K562 (cell line): ENCODE results near the gene SOSTDC1. TPM values are rescaled to one million over a fixed set of nuclear protein-coding genes. Genes with fewer than 3 reads are reported as not detected.

Experiments used
- ATAC-seq: fragments of 200-7000 bp; cut with Tn5 transposase; 3 replicates; pipeline ENCODE4 v1.9.1; 2020; ENCODE audit warnings: moderate library complexity
- BruUV-seq: library from RNA; stranded (reverse); fragments of 400-500 nt; replicated peaks from 2 replicates; lab custom pipeline; 2021; lab: Mats Ljungman, UMichigan
- CTCF ChIA-PET: fragments of 300-600 bp; formaldehyde crosslinking; extraction: SDS; loops from one replicate; lab custom pipeline; 2021; ENCODE audit warnings: low intra/inter-chr PET ratio; lab: Yijun Ruan, JAX
- POLR2A ChIA-PET: fragments of 300-600, 350-650 bp; sonication (Branson Sonifier 250); formaldehyde crosslinking; extraction: SDS; loops from one replicate; lab custom pipeline; 2021; ENCODE audit warnings: antibody characterized with exemption, inconsistent platforms; lab: Yijun Ruan, JAX
- DNase-seq, 4 experiments: peaks; one replicate each; pipeline versions ENCODE4 v3.0.0 to v3.0.0-alpha.2; 2011 to 2018; ENCODE audit warnings: low spot score in 3 of 4, mixed read lengths in 3 of 4; ENCODE audit errors: extremely low read depth in 1 of 4
- FAIRE-seq: peaks from 2 replicates; lab custom pipeline; 2011; peaks lifted over from hg19 to GRCh38; lab: Jason Lieb, UNC
- H2AFZ ChIP-seq: 2 replicates; pipeline ENCODE4 v1.6.0; 2011; ENCODE audit warnings: low read depth, low read length, control low read depth, inconsistent platforms
- H3K27ac ChIP-seq: fragments of 200-600 bp; 3 replicates; pipeline ENCODE4 v1.8.0; 2011; ENCODE audit warnings: low read depth, mild to moderate bottlenecking, control low read depth, inconsistent platforms, low read length, moderate library complexity, mixed read lengths; ENCODE audit errors: extremely low read depth
- H3K27me3 ChIP-seq, 2 experiments: fragments of 300-600 bp in 1 of 2; 2 replicates in 1 of 2; 3 replicates in 1 of 2; pipeline versions ENCODE4 v1.6.0 to v1.8.0; 2011; ENCODE audit warnings: inconsistent platforms in 2 of 2, low read length in 2 of 2, mild to moderate bottlenecking in 1 of 2, mixed read lengths in 1 of 2, moderate library complexity in 1 of 2; ENCODE audit not compliant: control insufficient read depth in 2 of 2, insufficient read depth in 2 of 2
- H3K36me3 ChIP-seq: fragments of 300-600 bp; 3 replicates; pipeline ENCODE4 v1.8.0; 2011; ENCODE audit warnings: mild to moderate bottlenecking, low read length, inconsistent platforms; ENCODE audit not compliant: control insufficient read depth, insufficient read depth
- H3K4me1 ChIP-seq, 2 experiments: fragments of 200-600 bp in 1 of 2; replicated peaks in 1 of 2; 2 replicates in 1 of 2; 3 replicates in 1 of 2; pipeline versions ENCODE4 v1.5.1 to v1.8.0; 2011; ENCODE audit warnings: inconsistent platforms in 2 of 2, low read length in 2 of 2, mild to moderate bottlenecking in 1 of 2, mixed read lengths in 1 of 2, moderate library complexity in 1 of 2; ENCODE audit not compliant: control insufficient read depth in 2 of 2, insufficient read depth in 2 of 2
- H3K4me2 ChIP-seq: 2 replicates; pipeline ENCODE4 v1.6.1; 2011; ENCODE audit warnings: low read length, control low read depth, inconsistent platforms, mixed read lengths; ENCODE audit not compliant: insufficient read depth
- H3K4me3 ChIP-seq: fragments of 200-600 bp; sonication (generic), shearing (Covaris generic); 2 replicates; pipeline ENCODE4 v1.5.1; 2016; ENCODE audit warnings: control low read depth, inconsistent platforms
- H3K79me2 ChIP-seq: fragments of 200-600 bp; 3 replicates; pipeline ENCODE4 v1.8.0; 2011; ENCODE audit warnings: low read length, inconsistent platforms; ENCODE audit not compliant: control insufficient read depth, insufficient read depth
- H3K9ac ChIP-seq, 2 experiments: 2 replicates each; pipeline versions ENCODE4 v1.6.0 to v1.6.1; 2011; ENCODE audit warnings: low read depth in 2 of 2, low read length in 2 of 2, control low read depth in 1 of 2, inconsistent platforms in 1 of 2, mild to moderate bottlenecking in 1 of 2, mixed read lengths in 1 of 2; ENCODE audit not compliant: insufficient read depth in 1 of 2
- H3K9me1 ChIP-seq: one replicate; pipeline ENCODE4 v1.6.0; 2011; ENCODE audit warnings: inconsistent platforms, mild to moderate bottlenecking, low read length, moderate library complexity; ENCODE audit not compliant: control insufficient read depth, insufficient read depth
- H3K9me3 ChIP-seq: replicated peaks from 2 replicates; pipeline ENCODE4 v1.5.1; 2011; ENCODE audit warnings: low read depth, low read length, inconsistent platforms; ENCODE audit not compliant: control insufficient read depth, insufficient read depth
- H4K20me1 ChIP-seq: replicated peaks from 2 replicates; pipeline ENCODE4 v1.6.1; 2011; ENCODE audit warnings: low read length, inconsistent platforms, mixed read lengths; ENCODE audit not compliant: control insufficient read depth, insufficient read depth
- CSDE1 ChIP-seq, 2 experiments: fragments of 450-650 bp; IDR thresholded peaks; 2 replicates each; pipeline ENCODE4 v1.6.1; 2016; ENCODE audit warnings: mild to moderate bottlenecking in 1 of 2
- CTBP1 ChIP-seq: fragments of 450-650 bp; IDR thresholded peaks from 2 replicates; pipeline ENCODE4 v1.6.1; 2016; ENCODE audit warnings: borderline replicate concordance
- MBD2 ChIP-seq: sonication (generic); IDR thresholded peaks from 2 replicates; pipeline ENCODE4 v1.6.1; 2016; ENCODE audit warnings: low read depth, borderline replicate concordance
- MYC ChIP-seq, 2 experiments: fragments of 250-450 bp in 1 of 2; sonication (Bioruptor Pico) in 1 of 2; IDR thresholded peaks; 2 replicates each; pipeline versions ENCODE4 v1.5.1 to v1.6.1; 2012 to 2021; ENCODE audit warnings: low read depth in 2 of 2, borderline replicate concordance in 1 of 2, improper control_type of control experiment in 1 of 2, low read length in 1 of 2, mild to moderate bottlenecking in 1 of 2, moderate library complexity in 1 of 2
- NR2C1 ChIP-seq, 2 experiments: fragments of 450-650 bp; IDR thresholded peaks; 2 replicates each; pipeline ENCODE4 v1.6.1; 2017; ENCODE audit warnings: mild to moderate bottlenecking in 2 of 2, antibody characterized with exemption in 1 of 2, inconsistent platforms in 1 of 2, missing compliant biosample characterization in 1 of 2, missing genetic modification characterization in 1 of 2
- RBBP5 ChIP-seq: fragments of 200-600 bp; sonication (generic); IDR thresholded peaks from 2 replicates; pipeline ENCODE4 v1.6.1; 2012; ENCODE audit warnings: borderline replicate concordance, mild to moderate bottlenecking, low read length, control low read depth, inconsistent platforms; ENCODE audit not compliant: insufficient read depth, poor library complexity, severe bottlenecking
- ZFX ChIP-seq: sonication (generic); formaldehyde crosslinking; IDR thresholded peaks from 2 replicates; pipeline ENCODE4 v1.8.0; 2022; ENCODE audit warnings: mild to moderate bottlenecking, missing genetic modification reagents, moderate library complexity
- ZNF140 ChIP-seq: fragments of 250-450 bp; sonication (Bioruptor Pico); IDR thresholded peaks from 2 replicates; pipeline ENCODE4 v1.8.0; 2021; ENCODE audit warnings: moderate library complexity, mild to moderate bottlenecking, inconsistent platforms
- ZNF165 ChIP-seq: fragments of 250-450 bp; sonication (Bioruptor Pico); IDR thresholded peaks from 2 replicates; pipeline ENCODE4 v1.4.0; 2020; ENCODE audit warnings: borderline replicate concordance
- ZNF224 ChIP-seq: sonication (generic); formaldehyde crosslinking; IDR thresholded peaks from 2 replicates; pipeline ENCODE4 v1.8.0; 2022; ENCODE audit warnings: mild to moderate bottlenecking, missing genetic modification reagents
- ZNF232 ChIP-seq: sonication (generic); formaldehyde crosslinking; IDR thresholded peaks from 2 replicates; pipeline ENCODE4 v1.8.0; 2022; ENCODE audit warnings: mild to moderate bottlenecking, missing genetic modification reagents
- ZNF239 ChIP-seq: fragments of 250-450 bp; sonication (Bioruptor Pico); IDR thresholded peaks from 2 replicates; pipeline ENCODE4 v1.4.0; 2020; ENCODE audit warnings: mild to moderate bottlenecking
- ZNF408 ChIP-seq: fragments of 250-450 bp; sonication (Bioruptor Pico); IDR thresholded peaks from 2 replicates; pipeline ENCODE4 v1.4.0; 2020; ENCODE audit warnings: low read depth, mild to moderate bottlenecking, moderate library complexity
- ZNF77 ChIP-seq: fragments of 250-450 bp; sonication (Bioruptor Pico); IDR thresholded peaks from 2 replicates; pipeline ENCODE4 v1.5.0; 2020
- ZZZ3 ChIP-seq: fragments of 450-650 bp; IDR thresholded peaks from 2 replicates; pipeline ENCODE4 v1.6.1; 2016; ENCODE audit warnings: antibody characterized with exemption, mild to moderate bottlenecking, moderate library complexity
- WGBS: fragments of 100-300 bp; shearing (Covaris generic); methylation state at CpG from one replicate; pipeline ENCODE4 v1.1.6; 2016; ENCODE audit warnings: low coverage, mixed read lengths; ENCODE audit not compliant: insufficient coverage; ENCODE audit errors: missing lambda C conversion rate; 5-methylcytosine and 5-hydroxymethylcytosine counted together
- in situ Hi-C: fragments of 300-500 bp; cut with MboI; formaldehyde crosslinking; loops from 4 replicates; pipeline ENCODE4 v1.15.0; 2018; ENCODE audit warnings: inconsistent platforms, mixed read lengths
- intact Hi-C: fragments of 100-400 bp; cut with micrococcal nuclease; formaldehyde crosslinking; loops from 2 replicates; pipeline ENCODE4 v1.14.2; 2022
- polyA plus RNA-seq, 8 experiments: library from polyadenylated mRNA; depleted of rRNA in 4 of 8; stranded (reverse) in 5 of 8; unstranded in 3 of 8; fragments of >200 nt; fragmentation: Nextera tagmentation in 2 of 8; fragmentation: Illumina TruSeq in 1 of 8; extraction: Ambion mirVana in 2 of 8; extraction: Trizol in 1 of 8; gene quantifications; 2 replicates each; pipeline versions ENCODE4 v1.2.1 to v1.2.3, GENCODE V29; 2011 to 2014; ENCODE audit warnings: inconsistent platforms in 1 of 8, missing spikeins in 1 of 8
- total RNA-seq, 7 experiments: library from RNA; depleted of rRNA in 6 of 7; stranded (reverse); fragments of >200 nt in 6 of 7; fragmentation: Illumina TruSeq in 2 of 7; extraction: Trizol in 2 of 7; gene quantifications; 2 replicates each; pipeline versions ENCODE4 v1.2.1 to v1.2.3, GENCODE V29; 2011 to 2021; ENCODE audit warnings: low replicate concordance in 1 of 7
- TF ChIP-seq, protein P1 (sequence below): fragments of 450-650 bp; formaldehyde crosslinking; IDR thresholded peaks from 2 replicates; pipeline ENCODE4 v1.4.0; 2020; ENCODE audit warnings: mild to moderate bottlenecking, moderate library complexity
- TF ChIP-seq, protein P2 (sequence below): fragments of 450-650 bp; formaldehyde crosslinking; IDR thresholded peaks from 2 replicates; pipeline ENCODE4 v1.4.0; 2022; ENCODE audit warnings: mild to moderate bottlenecking, moderate library complexity

The SOSTDC1 gene
- total and polyA plus RNA-seq, 9 of the 15 experiments (the other 6 are each of a cell fraction or from before 2014, with no cell fraction given), result 8.3 to 48.6 (median 15.9) TPM

DNA sequence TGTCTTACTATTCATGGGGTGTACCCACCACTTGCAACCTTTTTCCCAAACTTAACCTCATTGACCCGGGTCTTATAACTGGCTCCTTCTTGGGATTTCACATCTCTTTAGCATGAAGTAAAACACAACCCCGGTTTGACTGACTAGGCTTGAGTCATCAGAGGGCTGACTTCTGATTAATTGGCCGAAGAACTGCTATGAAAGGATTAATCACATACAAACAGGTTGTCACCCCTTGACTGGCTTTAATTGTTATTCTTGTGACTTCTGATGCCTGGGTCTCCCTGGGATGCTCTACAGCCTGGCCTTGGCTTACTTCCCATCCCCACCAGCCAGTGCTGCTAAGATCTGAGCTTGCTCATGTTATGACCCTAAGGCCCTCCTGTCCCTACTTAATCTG, 35.4 kb downstream of the SOSTDC1 start:
- H3K4me3 ChIP-seq, result no peak overlapping the region
- H3K4me1 ChIP-seq, result peaks cover 0 to 37% of the 10 kb centered on the region in 2 experiments; a peak in 4 of 5 replicates
- H3K9me3 ChIP-seq, result no peaks in the 10 kb centered on the region
- no peaks in the 10 kb centered on the region for H3K36me3 ChIP-seq
- DNase-seq, result no peak
- no peak for TF ChIP-seq ZNF232 (CRISPR knock-in tag)
- no peak for TF ChIP-seq CTBP1
- no peak for TF ChIP-seq ZFX (CRISPR knock-in tag)
- TF ChIP-seq ZNF408 (CRISPR knock-in tag), result no peak
- no peak for TF ChIP-seq NR2C1 (IDR thresholded peaks at IDR 0.05)
- TF ChIP-seq NR2C1 (tag; IDR thresholded peaks at IDR 0.05), result no peak
- no peak for TF ChIP-seq ZNF140 (CRISPR knock-in tag)
- no peak for TF ChIP-seq ZNF239 (CRISPR knock-in tag)
- TF ChIP-seq CSDE1 (IDR thresholded peaks at IDR 0.05), result no peak
- TF ChIP-seq RBBP5, result no peak
- TF ChIP-seq ZNF77, result no peak
- no peak for TF ChIP-seq MYC (IDR thresholded peaks at IDR 0.05; ENCODE audit: low read depth, low read length)
- no peak for TF ChIP-seq MYC (CRISPR knock-in tag; IDR thresholded peaks at IDR 0.05; ENCODE audit: borderline replicate concordance, low read depth)
- TF ChIP-seq, protein P1, sequence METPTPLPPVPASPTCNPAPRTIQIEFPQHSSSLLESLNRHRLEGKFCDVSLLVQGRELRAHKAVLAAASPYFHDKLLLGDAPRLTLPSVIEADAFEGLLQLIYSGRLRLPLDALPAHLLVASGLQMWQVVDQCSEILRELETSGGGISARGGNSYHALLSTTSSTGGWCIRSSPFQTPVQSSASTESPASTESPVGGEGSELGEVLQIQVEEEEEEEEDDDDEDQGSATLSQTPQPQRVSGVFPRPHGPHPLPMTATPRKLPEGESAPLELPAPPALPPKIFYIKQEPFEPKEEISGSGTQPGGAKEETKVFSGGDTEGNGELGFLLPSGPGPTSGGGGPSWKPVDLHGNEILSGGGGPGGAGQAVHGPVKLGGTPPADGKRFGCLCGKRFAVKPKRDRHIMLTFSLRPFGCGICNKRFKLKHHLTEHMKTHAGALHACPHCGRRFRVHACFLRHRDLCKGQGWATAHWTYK (CRISPR knock-in tag), result no peak
- no peak for TF ChIP-seq MBD2
- TF ChIP-seq ZZZ3, result no peak
- TF ChIP-seq, protein P2, sequence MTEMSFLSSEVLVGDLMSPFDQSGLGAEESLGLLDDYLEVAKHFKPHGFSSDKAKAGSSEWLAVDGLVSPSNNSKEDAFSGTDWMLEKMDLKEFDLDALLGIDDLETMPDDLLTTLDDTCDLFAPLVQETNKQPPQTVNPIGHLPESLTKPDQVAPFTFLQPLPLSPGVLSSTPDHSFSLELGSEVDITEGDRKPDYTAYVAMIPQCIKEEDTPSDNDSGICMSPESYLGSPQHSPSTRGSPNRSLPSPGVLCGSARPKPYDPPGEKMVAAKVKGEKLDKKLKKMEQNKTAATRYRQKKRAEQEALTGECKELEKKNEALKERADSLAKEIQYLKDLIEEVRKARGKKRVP (CRISPR knock-in tag), result no peak
- no peak for TF ChIP-seq ZNF224
- TF ChIP-seq ZNF165 (CRISPR knock-in tag), result no peak
- H3K27me3 ChIP-seq, result no peaks in the 10 kb centered on the region
- ATAC-seq, result no peak
- peak overlapping the region; percentile 48; the same call in 1 of the 2 replicates for H2AFZ ChIP-seq
- H3K9ac ChIP-seq, result no peak overlapping the region
- intact Hi-C loops, result loop anchor here (5.0 kb wide), 1 partner anchor 82 kb away; no protein-coding TSS in a partner anchor
- H3K9me1 ChIP-seq, result no peaks in the 10 kb centered on the region
- POLR2A ChIA-PET, result interaction anchor here (4.3 kb wide), 1 partner anchor 10 kb away, joined by 24 read pairs; the partner anchor contains the start of gene CRPPA
- no peak overlapping the region; the same call in 1 of the 2 replicates for H3K4me2 ChIP-seq
- BruUV-seq, result no TSS peak
- H4K20me1 ChIP-seq, result no peaks in the 10 kb centered on the region
- CTCF ChIA-PET, result no interaction called here
- no peak overlapping the region for H3K27ac ChIP-seq
- no peak for FAIRE-seq
- in situ Hi-C loops, result no loop called here
- 37% methylated on average over 3 of the region's 3 CpGs for WGBS
- H3K79me2 ChIP-seq, result no peaks in the 10 kb centered on the region
